Right lobe of liver (tissue), 4 donors: ENCODE data around the gene ERC1.

Experiments
- CTCF ChIP-seq, 4 donors: fragments of 200-600 bp in 3 of 4; fragments of 450-650 bp in 1 of 4; IDR thresholded peaks; one replicate each; pipeline versions ENCODE4 v1.5.1 to v1.8.0; 2016 to 2022; ENCODE audit warnings: antibody characterized with exemption in 4 of 4, mild to moderate bottlenecking in 2 of 4
- POLR2A ChIP-seq: fragments of 450-650 bp; IDR thresholded peaks from one replicate; pipeline ENCODE4 v1.6.1; 2017; ENCODE audit warnings: antibody characterized with exemption, mild to moderate bottlenecking
- donor health status: DM: no; HTN: no; CAD: no.
- donor health status: DM: no; HTN: no; CAD: no.
- donor health status: DM: no; HTN: yes; CAD: no.

GRCh38 chr12:1138691-1139090, 147.7 kb downstream of the ERC1 start:
- TF ChIP-seq CTCF (IDR thresholded peaks at IDR 0.05) = no peak
- no peak for TF ChIP-seq POLR2A
